Muscle layer of duodenum (tissue), 2 donors: ENCODE data around the gene PIH1D1.

Experiments used
- H3K27ac ChIP-seq: one replicate; pipeline ENCODE4 v1.7.0; 2013; ENCODE audit warnings: mild to moderate bottlenecking, low read length
- H3K27me3 ChIP-seq: one replicate; pipeline ENCODE4 v1.7.0; 2013; ENCODE audit warnings: low read depth, mild to moderate bottlenecking, control low read depth, low read length
- H3K36me3 ChIP-seq, 2 donors: one replicate each; pipeline ENCODE4 v1.7.0; 2013; ENCODE audit warnings: low read length in 2 of 2, control low read depth in 1 of 2, mild to moderate bottlenecking in 1 of 2; ENCODE audit not compliant: insufficient read depth in 2 of 2, control insufficient read depth in 1 of 2
- H3K4me1 ChIP-seq, 2 donors: one replicate each; pipeline ENCODE4 v1.7.0; 2013; ENCODE audit warnings: low read length in 2 of 2, mild to moderate bottlenecking in 2 of 2, control low read depth in 1 of 2, moderate library complexity in 1 of 2; ENCODE audit not compliant: insufficient read depth in 2 of 2, control insufficient read depth in 1 of 2
- H3K4me3 ChIP-seq, 2 donors: one replicate each; pipeline ENCODE4 v1.7.0; 2013; ENCODE audit warnings: low read length in 2 of 2, low read depth in 1 of 2, mild to moderate bottlenecking in 1 of 2
- H3K9me3 ChIP-seq, 2 donors: one replicate each; pipeline ENCODE4 v1.7.0; 2013; ENCODE audit warnings: low read length in 2 of 2, control low read depth in 1 of 2, mild to moderate bottlenecking in 1 of 2; ENCODE audit not compliant: control insufficient read depth in 1 of 2
- donor health status: healthy.

PIH1D1 gene

GRCh38 chr19:49422407-49423070 lies 29.1 kb downstream of the PIH1D1 start:
- Histone ChIP-seq H3K9me3 (no peaks in the 10 kb centered on the region), H3K4me3 (peak overlapping the region in 1 of 2 donors; percentile 36), H3K27ac (no peak overlapping the region), H3K27me3 (peaks cover 68% of the 10 kb centered on the region), H3K36me3 (no peaks in the 10 kb centered on the region), H3K4me1 (peaks cover 0 to 24% of the 10 kb centered on the region in 2 donors)

- H3K9me3 ChIP-seq, result no peaks in the 10 kb centered on the region
- H3K4me3 ChIP-seq, result no peak overlapping the region
- no peaks in the 10 kb centered on the region for H3K36me3 ChIP-seq
- peaks cover 62% of the 10 kb centered on the region for H3K27me3 ChIP-seq
- peaks cover 0 to 24% of the 10 kb centered on the region in 2 donors for H3K4me1 ChIP-seq
- H3K27ac ChIP-seq, result no peak overlapping the region
These were observed 29.8 kb downstream of the PIH1D1 start for GRCh38 chr19:49421878-49422202.

- Histone ChIP-seq H3K9me3 (no peaks in the 10 kb centered on the region), H3K36me3 (no peaks in the 10 kb centered on the region), H3K4me1 (peaks cover 0 to 23% of the 10 kb centered on the region in 2 donors), H3K27ac (no peak overlapping the region), H3K4me3 (no peak overlapping the region), H3K27me3 (peaks cover 61% of the 10 kb centered on the region)
These were observed 30.4 kb downstream of the PIH1D1 start for GRCh38 chr19:49421039-49421877.

GRCh38 chr19:49420227-49420626 lies 31.4 kb downstream of the PIH1D1 start:
- Histone ChIP-seq H3K27me3 (peaks cover 50% of the 10 kb centered on the region), H3K4me3 (no peak overlapping the region), H3K36me3 (no peaks in the 10 kb centered on the region), H3K4me1 (peaks cover 0 to 20% of the 10 kb centered on the region in 2 donors), H3K9me3 (no peaks in the 10 kb centered on the region), H3K27ac (no peak overlapping the region)

GRCh38 chr19:49419173-49419572 lies 32.4 kb downstream of the PIH1D1 start:
- H3K36me3 ChIP-seq, result no peaks in the 10 kb centered on the region
- H3K27me3 ChIP-seq, result peaks cover 42% of the 10 kb centered on the region
- no peak overlapping the region for H3K27ac ChIP-seq
- no peaks in the 10 kb centered on the region for H3K9me3 ChIP-seq
- H3K4me1 ChIP-seq, result peaks cover 0 to 20% of the 10 kb centered on the region in 2 donors
- no peak overlapping the region for H3K4me3 ChIP-seq

- no peak overlapping the region for H3K27ac ChIP-seq
- H3K4me3 ChIP-seq, result no peak overlapping the region
- peaks cover 35% of the 10 kb centered on the region for H3K27me3 ChIP-seq
- H3K36me3 ChIP-seq, result no peaks in the 10 kb centered on the region
- no peaks in the 10 kb centered on the region for H3K9me3 ChIP-seq
- peaks cover 0 to 20% of the 10 kb centered on the region in 2 donors for H3K4me1 ChIP-seq
These were observed 33.1 kb downstream of the PIH1D1 start for GRCh38 chr19:49418511-49418910.

- Histone ChIP-seq H3K4me1 (peaks cover 0 to 5% of the 10 kb centered on the region in 2 donors), H3K27me3 (peaks cover 21% of the 10 kb centered on the region), H3K27ac (no peak overlapping the region), H3K4me3 (no peak overlapping the region), H3K36me3 (no peaks in the 10 kb centered on the region), H3K9me3 (no peaks in the 10 kb centered on the region)
These were observed 34.5 kb downstream of the PIH1D1 start for GRCh38 chr19:49417088-49417487.

GRCh38 chr19:49415810-49416200 lies 35.8 kb downstream of the PIH1D1 start:
- Histone ChIP-seq H3K4me1 (no peaks in the 10 kb centered on the region), H3K4me3 (no peak overlapping the region), H3K9me3 (no peaks in the 10 kb centered on the region), H3K36me3 (no peaks in the 10 kb centered on the region), H3K27ac (no peak overlapping the region), H3K27me3 (peaks cover 10% of the 10 kb centered on the region)

- H3K4me1 ChIP-seq, result no peaks in the 10 kb centered on the region
- H3K36me3 ChIP-seq, result no peaks in the 10 kb centered on the region
- H3K27me3 ChIP-seq, result peaks cover 5% of the 10 kb centered on the region
- H3K4me3 ChIP-seq, result no peak overlapping the region
- H3K9me3 ChIP-seq, result no peaks in the 10 kb centered on the region
- no peak overlapping the region for H3K27ac ChIP-seq
These were observed 36.4 kb downstream of the PIH1D1 start for GRCh38 chr19:49415102-49415809.

GRCh38 chr19:49414256-49414655 lies 37.4 kb downstream of the PIH1D1 start:
- no peak overlapping the region for H3K4me3 ChIP-seq
- no peaks in the 10 kb centered on the region for H3K9me3 ChIP-seq
- H3K36me3 ChIP-seq, result no peaks in the 10 kb centered on the region
- peaks cover 5% of the 10 kb centered on the region for H3K27me3 ChIP-seq
- H3K4me1 ChIP-seq, result no peaks in the 10 kb centered on the region
- no peak overlapping the region for H3K27ac ChIP-seq

- peaks cover 5% of the 10 kb centered on the region for H3K27me3 ChIP-seq
These were observed 38.3 kb downstream of the PIH1D1 start for GRCh38 chr19:49413348-49413747.

More at GRCh38 chr19:49413348-49413747, 38.3 kb downstream of the PIH1D1 start:
- H3K4me3 ChIP-seq, result no peak overlapping the region
- no peak overlapping the region for H3K27ac ChIP-seq
- no peaks in the 10 kb centered on the region for H3K9me3 ChIP-seq
- no peaks in the 10 kb centered on the region for H3K4me1 ChIP-seq
- no peaks in the 10 kb centered on the region for H3K36me3 ChIP-seq
